T-helper 17 cell (primary cell): ENCODE results near the gene TGFB1. TPM values are rescaled to one million over a fixed set of nuclear protein-coding genes. Genes with fewer than 3 reads are reported as not detected.
"Not testable (repeated sequence)": the region's sequence is repeated elsewhere in the genome, so short reads cannot be mapped to it uniquely, and the experiment has no call there.

ENCODE experiments used
- ATAC-seq: fragments of 150-1000 bp; cut with Tn5 transposase; 2 replicates; pipeline ENCODE4 v1.10.0; 2021; ENCODE audit warnings: mild to moderate bottlenecking, moderate library complexity
- DNase-seq, 3 donors: peaks; one replicate each; pipeline versions ENCODE4 v3.0.0 to v3.0.0-alpha.2; 2020 to 2021
- H3K9me3 ChIP-seq: one replicate; pipeline ENCODE4 v1.7.0; 2013; ENCODE audit warnings: low read length, mild to moderate bottlenecking; ENCODE audit not compliant: control insufficient read depth, poor library complexity, severe bottlenecking
- H3K27ac Mint-ChIP-seq: one replicate; pipeline ENCODE4 v1.8.0; 2022; ENCODE audit warnings: mild to moderate bottlenecking, moderate library complexity, mixed read lengths
- H3K27me3 Mint-ChIP-seq: one replicate; pipeline ENCODE4 v1.8.0; 2022; ENCODE audit warnings: mixed read lengths
- H3K36me3 Mint-ChIP-seq: one replicate; pipeline ENCODE4 v1.8.0; 2022; ENCODE audit warnings: low read depth, mixed read lengths
- H3K4me1 Mint-ChIP-seq: one replicate; pipeline ENCODE4 v1.8.0; 2022; ENCODE audit warnings: mild to moderate bottlenecking, mixed read lengths
- H3K4me3 Mint-ChIP-seq: one replicate; pipeline ENCODE4 v1.8.0; 2022; ENCODE audit warnings: mild to moderate bottlenecking, moderate library complexity, mixed read lengths
- total RNA-seq, 4 donors: library from RNA in 2 of 4; stranded (reverse) in 2 of 4; gene quantifications; one replicate each; pipeline ENCODE4 v1.2.3 and lab custom pipeline; 2022 to 2026

Gene TGFB1
- total RNA-seq, 2 donors from 2014 or later = 408 to 431 TPM

DNA sequence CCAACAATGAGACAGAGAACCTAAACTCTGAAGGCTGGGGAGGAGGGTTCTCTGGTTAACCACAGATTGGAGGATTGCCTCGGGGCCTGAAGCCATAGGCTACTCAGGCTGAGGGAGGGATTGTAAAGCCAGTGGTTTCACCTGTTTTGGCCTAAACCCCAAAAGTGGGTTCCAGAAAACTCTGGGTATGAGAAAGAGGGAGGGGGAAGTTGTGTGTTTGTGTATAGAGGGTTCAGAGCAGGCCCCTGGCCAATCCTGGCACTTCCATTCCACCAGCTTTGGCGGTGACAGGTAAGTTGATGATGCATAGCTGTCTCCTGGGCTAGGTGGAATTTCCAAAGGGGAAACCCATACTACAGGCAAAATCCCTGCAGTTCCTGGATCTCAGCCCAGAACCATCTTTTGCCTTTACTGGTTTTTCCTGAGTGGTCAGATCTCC lies 57.3 kb downstream of the TGFB1 start:
- H3K4me1 Mint-ChIP-seq = peaks cover 56% of the 10 kb centered on the region

DNA sequence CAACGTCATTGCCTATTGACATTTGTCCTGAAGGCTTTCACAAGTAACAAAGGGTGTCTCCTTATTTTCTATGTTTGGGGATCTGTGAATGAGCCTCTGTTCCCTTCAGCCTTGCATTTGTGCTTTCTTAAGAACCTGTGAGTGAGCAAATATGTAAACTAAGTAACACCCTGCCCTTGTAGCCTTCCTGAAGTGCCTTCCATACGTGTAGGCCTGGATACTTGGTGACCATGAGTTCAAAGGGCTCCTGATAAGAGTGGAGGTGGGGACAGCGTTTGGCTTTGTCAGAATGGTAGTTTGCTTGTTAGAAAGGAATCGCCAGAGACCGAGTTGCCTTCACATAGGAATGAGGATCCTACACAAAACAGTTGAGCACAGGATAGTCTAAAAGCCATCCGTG lies 58.2 kb downstream of the TGFB1 start:
- H3K4me3 Mint-ChIP-seq = no peak overlapping the region
- no peak for DNase-seq
- no peaks in the 10 kb centered on the region for H3K27me3 Mint-ChIP-seq
- no peaks in the 10 kb centered on the region for H3K9me3 ChIP-seq
- no peak for ATAC-seq
- H3K36me3 Mint-ChIP-seq = peaks cover 9% of the 10 kb centered on the region
- H3K27ac Mint-ChIP-seq = peak overlapping the region; percentile 100
- H3K4me1 Mint-ChIP-seq = peaks cover 49% of the 10 kb centered on the region

More for the DNA sequence above, 57.3 kb downstream of the TGFB1 start:
- peak overlapping the region; percentile 100 for H3K27ac Mint-ChIP-seq
- peaks cover 9% of the 10 kb centered on the region for H3K36me3 Mint-ChIP-seq
- no peaks in the 10 kb centered on the region for H3K9me3 ChIP-seq
- DNase-seq (no peak), ATAC-seq (peak; percentile 7)
- H3K27me3 Mint-ChIP-seq = no peaks in the 10 kb centered on the region
- peak overlapping the region; percentile 77 for H3K4me3 Mint-ChIP-seq

DNA sequence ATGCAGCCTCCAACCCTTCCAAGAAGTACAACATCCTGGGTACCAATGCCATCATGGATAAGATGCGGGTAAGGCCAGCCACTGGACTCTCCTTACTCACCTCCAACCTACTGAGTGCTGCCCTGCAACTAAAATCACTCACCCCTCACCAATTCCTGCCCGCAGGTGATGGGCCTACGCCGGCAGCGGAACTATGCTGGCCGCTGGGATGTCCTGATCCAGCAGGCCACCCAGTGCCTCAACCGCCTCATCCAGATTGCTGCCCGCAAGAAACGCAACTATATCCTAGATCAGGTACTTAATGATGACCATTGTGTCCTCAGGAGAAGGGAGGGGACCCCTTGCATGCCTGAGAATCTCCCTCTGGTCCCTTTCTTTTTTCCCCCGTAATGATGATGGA lies 59.3 kb downstream of the TGFB1 start:
- H3K9me3 ChIP-seq = no peaks in the 10 kb centered on the region
- Mint-ChIP-seq H3K36me3 (peaks cover 9% of the 10 kb centered on the region), H3K4me3 (no peak overlapping the region), H3K27ac (peak overlapping the region; percentile 100), H3K27me3 (no peaks in the 10 kb centered on the region), H3K4me1 (peaks cover 39% of the 10 kb centered on the region)
- DNase-seq = no peak
- ATAC-seq = no peak

DNA sequence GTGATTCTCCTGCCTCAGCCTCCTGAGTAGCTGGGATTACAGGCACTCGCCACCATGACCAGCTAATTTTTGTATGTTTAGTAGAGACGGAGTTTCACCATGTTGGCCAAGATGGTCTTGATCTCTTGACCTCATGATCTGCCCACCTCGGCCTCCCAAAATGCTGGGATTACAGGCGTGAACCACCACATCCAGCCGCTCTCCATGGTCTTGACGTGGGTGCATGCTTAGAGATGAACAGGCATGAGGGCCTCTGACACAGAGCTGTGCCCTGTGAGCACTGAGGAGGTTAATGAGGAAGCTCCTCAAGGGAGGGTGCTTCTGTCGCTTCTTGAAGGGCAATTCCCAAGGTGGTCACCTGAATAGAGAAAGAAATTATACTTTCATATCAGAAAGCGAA lies 63.9 kb downstream of the TGFB1 start:
- not testable (repeated sequence) for H3K36me3 Mint-ChIP-seq, H3K27me3 Mint-ChIP-seq, H3K4me1 Mint-ChIP-seq, H3K4me3 Mint-ChIP-seq, DNase-seq, ATAC-seq, H3K9me3 ChIP-seq
- peak overlapping the region; percentile 51 for H3K27ac Mint-ChIP-seq

DNA sequence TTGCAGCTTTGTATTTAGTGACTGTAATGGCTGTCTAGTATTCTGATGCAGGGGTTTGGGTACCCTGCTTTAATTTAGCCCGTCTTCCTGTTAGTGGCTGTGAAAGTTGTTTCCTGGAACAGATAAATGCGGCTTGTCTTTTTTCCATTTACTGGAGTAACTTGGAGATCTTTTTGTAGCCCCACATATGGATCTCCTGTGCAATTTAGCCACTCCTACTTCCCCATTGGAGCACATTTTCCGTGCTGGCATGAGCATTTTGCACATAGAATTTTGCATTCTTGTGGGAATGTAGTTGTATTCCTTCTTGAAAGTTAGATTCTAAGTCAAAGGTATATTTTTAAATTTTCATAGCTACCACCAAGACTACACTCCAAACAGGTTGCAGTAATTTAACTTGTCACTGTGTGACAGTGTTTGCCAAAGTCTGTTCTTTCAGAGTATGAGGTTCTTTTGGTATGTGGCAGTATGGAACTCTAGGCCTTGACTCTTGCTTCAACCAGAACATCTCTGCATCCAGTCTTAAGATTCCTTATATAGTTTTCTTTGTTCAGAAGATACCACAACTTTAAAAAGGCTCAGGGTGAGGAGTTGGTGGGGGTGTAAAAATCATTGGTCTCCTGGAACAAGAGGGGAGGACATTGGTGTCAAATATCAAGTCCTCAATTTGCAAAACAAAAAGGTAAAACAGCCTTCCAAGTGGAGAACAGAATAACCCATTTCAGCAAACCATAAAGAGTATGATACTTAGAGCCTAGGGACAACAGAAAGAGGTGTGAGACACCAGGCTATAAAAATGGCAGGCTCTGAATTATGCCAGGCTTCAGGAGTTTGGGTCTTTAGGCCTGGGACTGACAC lies 64.8 kb downstream of the TGFB1 start:
- Mint-ChIP-seq H3K4me1 (peaks cover 5% of the 10 kb centered on the region), H3K27me3 (no peaks in the 10 kb centered on the region), H3K4me3 (no peak overlapping the region), H3K36me3 (no peaks in the 10 kb centered on the region), H3K27ac (peak overlapping the region; percentile 51)
- H3K9me3 ChIP-seq = no peaks in the 10 kb centered on the region
- DNase-seq = no peak
- peak; percentile 57 for ATAC-seq

Other genes with a start within 250 kb of the TGFB1 start
- under 1 TPM; 0.25 to 0.37 TPM for gene CYP2F1, start 239.5 kb downstream of the TGFB1 start, total RNA-seq
- gene CYP2S1, start 160.7 kb downstream of the TGFB1 start, total RNA-seq = 1 to 10 TPM in 1 of 2 donors, under 1 TPM in 1; 0.75 to 1.1 TPM
- gene AXL, start 134.7 kb downstream of the TGFB1 start, total RNA-seq = under 1 TPM; 0.22 to 0.44 TPM
- 100 to 1,000 TPM; 316 to 329 TPM for gene HNRNPUL1, start 89.5 kb downstream of the TGFB1 start, total RNA-seq
- gene CCDC97, start 43.8 kb downstream of the TGFB1 start, total RNA-seq = 10 to 100 TPM; 34.7 to 35.4 TPM
- gene B9D2, start 10.2 kb upstream of the TGFB1 start, total RNA-seq = 10 to 100 TPM; 37.1 to 41.4 TPM
- 10 to 100 TPM in 1 of 2 donors, 1 to 10 TPM in 1; 6.9 to 35.0 TPM for gene TMEM91, start 22.6 kb upstream of the TGFB1 start, total RNA-seq
- gene EXOSC5, start 43.4 kb upstream of the TGFB1 start, total RNA-seq = 10 to 100 TPM; 12.0 to 13.0 TPM
- gene BCKDHA, start 43.9 kb upstream of the TGFB1 start, total RNA-seq = 10 to 100 TPM; 13.2 to 14.7 TPM
- 1 to 10 TPM; 3.4 to 4.8 TPM for gene B3GNT8, start 73.5 kb upstream of the TGFB1 start, total RNA-seq
- 10 to 100 TPM; 24.1 to 27.9 TPM for gene DMAC2, start 86.0 kb upstream of the TGFB1 start, total RNA-seq
- gene ERICH4, start 89.2 kb upstream of the TGFB1 start, total RNA-seq = not detected
- 10 to 100 TPM; 40.5 to 44.4 TPM for gene CEACAM21, start 222.2 kb upstream of the TGFB1 start, total RNA-seq